ENCODE measurements around the gene ITGA5.

ITGA5 gene

DNA sequence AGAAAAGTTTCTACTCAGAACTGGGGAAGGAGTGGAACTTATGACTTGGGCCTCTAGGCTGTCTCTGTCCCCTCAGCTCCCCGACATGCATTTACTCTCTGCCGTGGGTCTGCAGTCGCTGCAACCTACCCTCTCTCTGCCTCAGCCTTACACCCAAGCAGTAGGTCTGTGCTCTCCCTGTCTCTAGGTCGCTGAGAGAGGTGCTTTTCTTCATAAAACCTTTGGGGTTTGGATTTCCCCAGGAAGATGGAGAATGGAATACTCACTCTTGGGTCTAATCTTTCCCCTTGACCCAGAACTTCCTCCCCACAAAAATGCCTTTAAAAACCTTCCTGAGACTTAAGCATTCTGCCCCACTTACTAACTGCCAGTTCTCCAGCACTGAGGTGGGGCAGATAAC, 67.7 kb downstream of the ITGA5 start:
- DNase-seq: no peak

DNA sequence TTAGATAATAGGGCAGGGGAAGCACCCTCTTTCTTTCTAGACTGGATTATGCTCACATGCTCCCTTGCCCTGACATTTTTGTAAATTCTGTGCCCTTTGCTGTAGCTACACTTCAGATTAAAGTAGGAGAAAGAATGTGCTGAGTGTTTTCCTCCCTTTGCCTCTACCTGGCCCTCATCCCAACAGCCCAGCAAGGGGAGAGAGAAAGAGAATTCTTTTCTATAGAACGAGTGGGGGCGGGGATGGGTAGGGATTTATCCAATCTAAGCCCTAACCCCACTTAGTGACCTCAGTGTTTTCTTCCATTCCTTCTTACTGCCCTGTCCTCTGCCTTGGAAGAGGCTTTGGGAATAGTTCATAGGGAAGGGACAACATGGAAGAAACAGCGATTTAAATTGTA, 68.3 kb downstream of the ITGA5 start:
- DNase-seq: no peak

DNA sequence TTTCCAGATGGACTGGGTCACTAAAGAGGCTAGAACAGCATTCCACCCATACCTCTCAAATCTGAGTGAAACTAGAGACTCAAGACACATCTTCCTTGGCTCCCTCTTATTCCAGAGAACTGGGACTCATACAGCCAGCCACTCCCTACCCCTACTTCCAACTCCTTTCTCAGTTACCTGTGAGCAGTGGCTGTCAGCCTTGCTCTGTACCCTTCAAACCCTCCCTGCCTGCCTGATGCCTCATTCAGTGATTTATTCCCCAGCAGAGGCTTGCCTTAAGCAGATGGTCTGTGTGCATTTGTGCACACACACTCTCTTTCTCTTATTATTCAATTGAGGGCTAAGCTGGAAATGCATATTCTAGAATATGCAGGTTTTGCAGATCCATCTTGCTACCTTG, 69.4 kb downstream of the ITGA5 start:
- no peak for DNase-seq

DNA sequence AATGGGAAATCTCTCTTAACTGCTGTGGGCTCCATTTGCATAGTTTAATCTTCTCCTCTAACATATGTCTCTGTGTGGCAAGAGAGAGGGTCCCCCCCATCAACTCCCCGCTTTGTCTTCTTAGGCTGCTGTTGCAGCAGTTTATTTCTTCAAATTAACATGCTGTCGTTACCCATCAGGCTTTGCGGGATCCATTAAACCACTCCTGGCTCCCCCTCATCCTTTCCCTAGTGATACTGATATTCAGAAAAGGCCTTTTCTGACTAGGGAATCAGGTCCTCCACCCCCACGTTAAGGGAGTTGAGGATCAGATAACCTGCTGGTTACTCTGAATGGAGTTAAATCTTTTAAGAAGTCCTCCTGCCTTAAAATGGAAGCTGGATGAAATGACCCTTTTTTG, 70.0 kb downstream of the ITGA5 start:
- DNase-seq: no peak

All from fibroblast of skin of abdomen (primary cell).